Hepatocyte (in vitro differentiated cells): ENCODE measurements around the gene ARL15. TPM values are rescaled to one million over a fixed set of nuclear protein-coding genes. Genes with fewer than 3 reads are reported as not detected.

Experiments used
- DNase-seq: peaks from one replicate; pipeline ENCODE4 v3.0.0-alpha.2; 2016; ENCODE audit warnings: low spot score
- H2AFZ ChIP-seq: fragments of 200-600 bp; sonication (generic); 2 replicates; pipeline ENCODE4 v1.6.0; 2016; ENCODE audit warnings: antibody characterized with exemption, mild to moderate bottlenecking
- H3K27ac ChIP-seq: fragments of 200-600 bp; sonication (generic); 2 replicates; pipeline ENCODE4 v1.5.1; 2016; ENCODE audit warnings: mild to moderate bottlenecking
- H3K27me3 ChIP-seq: fragments of 200-600 bp; sonication (generic); 2 replicates; pipeline ENCODE4 v1.6.1; 2016
- H3K36me3 ChIP-seq: fragments of 200-600 bp; sonication (generic); replicated peaks from 2 replicates; pipeline ENCODE4 v1.5.1; 2016; ENCODE audit warnings: low read depth; ENCODE audit not compliant: insufficient read depth
- H3K4me1 ChIP-seq: fragments of 200-600 bp; sonication (generic); 2 replicates; pipeline ENCODE4 v1.5.1; 2016; ENCODE audit warnings: mild to moderate bottlenecking, moderate library complexity; ENCODE audit not compliant: insufficient read depth
- H3K4me2 ChIP-seq: fragments of 200-600 bp; sonication (generic); 2 replicates; pipeline ENCODE4 v1.6.0; 2016
- H3K4me3 ChIP-seq: fragments of 200-600 bp; sonication (generic); 2 replicates; pipeline ENCODE4 v1.5.1; 2016; ENCODE audit warnings: mild to moderate bottlenecking
- H3K79me2 ChIP-seq: fragments of 200-600 bp; sonication (generic); 2 replicates; pipeline ENCODE4 v1.6.0; 2017; ENCODE audit warnings: mild to moderate bottlenecking
- H3K9me2 ChIP-seq: fragments of 200-600 bp; sonication (generic); replicated peaks from 2 replicates; pipeline ENCODE4 v1.6.0; 2017; ENCODE audit warnings: mild to moderate bottlenecking; ENCODE audit not compliant: insufficient read depth
- H3K9me3 ChIP-seq: fragments of 200-600 bp; sonication (generic); 2 replicates; pipeline ENCODE4 v1.5.1; 2016; ENCODE audit warnings: low read depth, mild to moderate bottlenecking
- H4K20me1 ChIP-seq: fragments of 200-600 bp; sonication (generic); 2 replicates; pipeline ENCODE4 v1.6.0; 2016; ENCODE audit warnings: mild to moderate bottlenecking; ENCODE audit not compliant: insufficient read depth, poor library complexity, severe bottlenecking
- EZH2 ChIP-seq: fragments of 200-600 bp; sonication (generic); IDR thresholded peaks from 2 replicates; pipeline ENCODE4 v1.6.1; 2016; ENCODE audit warnings: antibody characterized with exemption, mild to moderate bottlenecking, borderline replicate concordance
- EZH2phosphoT487 ChIP-seq: fragments of 200-600 bp; sonication (generic); IDR thresholded peaks from one replicate; pipeline ENCODE4 v1.6.1; 2018; ENCODE audit warnings: antibody characterized with exemption, mild to moderate bottlenecking, low read depth, moderate library complexity; ENCODE audit not compliant: unreplicated experiment, severe bottlenecking
- WGBS: methylation state at CpG from one replicate; pipeline ENCODE4 v1.1.6; 2016; ENCODE audit warnings: low lambda C conversion rate; ENCODE audit errors: missing lambda C conversion rate; 5-methylcytosine and 5-hydroxymethylcytosine counted together
- polyA plus RNA-seq: library from polyadenylated mRNA; unstranded; fragments of >200 nt; fragmentation: Nextera tagmentation; extraction: Ambion mirVana; gene quantifications from 2 replicates; pipeline ENCODE4 v1.2.1, GENCODE V29; 2016
- total RNA-seq: library from RNA; depleted of rRNA; stranded (reverse); fragments of >200 nt; gene quantifications from 2 replicates; pipeline ENCODE4 v1.2.3, GENCODE V29; 2014
- TF ChIP-seq, protein P1 (sequence below): fragments of 200-600 bp; sonication (generic); IDR thresholded peaks from 2 replicates; pipeline ENCODE4 v1.5.1; 2016; ENCODE audit warnings: antibody characterized with exemption, mild to moderate bottlenecking; ENCODE audit not compliant: poor library complexity

The ARL15 gene
- total and polyA plus RNA-seq, 2 experiments from 2014 or later: 13.3 to 66.3 TPM

DNA sequence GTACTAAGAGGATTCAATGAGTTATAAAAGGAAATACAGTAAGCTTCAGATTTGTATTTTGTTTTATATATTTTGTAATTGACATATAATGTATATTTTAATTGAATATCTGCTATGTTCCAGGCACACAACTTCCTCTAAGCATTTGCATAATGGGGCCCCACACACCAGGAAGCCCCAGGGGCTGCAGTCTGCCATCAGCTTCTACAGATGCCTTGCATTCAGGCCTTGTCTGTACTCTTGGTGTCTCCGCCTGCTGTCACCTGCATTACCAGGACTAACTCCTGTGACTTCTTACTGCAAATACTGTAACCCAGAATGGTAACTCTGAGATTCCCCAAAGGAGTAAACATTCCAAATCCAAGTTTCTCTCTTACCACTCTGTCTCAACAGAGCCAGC lies 20.6 kb downstream of the ARL15 start:
- 100% methylated on average over 1 of the region's 1 CpG for WGBS
- H2AFZ ChIP-seq: no peak overlapping the region

DNA sequence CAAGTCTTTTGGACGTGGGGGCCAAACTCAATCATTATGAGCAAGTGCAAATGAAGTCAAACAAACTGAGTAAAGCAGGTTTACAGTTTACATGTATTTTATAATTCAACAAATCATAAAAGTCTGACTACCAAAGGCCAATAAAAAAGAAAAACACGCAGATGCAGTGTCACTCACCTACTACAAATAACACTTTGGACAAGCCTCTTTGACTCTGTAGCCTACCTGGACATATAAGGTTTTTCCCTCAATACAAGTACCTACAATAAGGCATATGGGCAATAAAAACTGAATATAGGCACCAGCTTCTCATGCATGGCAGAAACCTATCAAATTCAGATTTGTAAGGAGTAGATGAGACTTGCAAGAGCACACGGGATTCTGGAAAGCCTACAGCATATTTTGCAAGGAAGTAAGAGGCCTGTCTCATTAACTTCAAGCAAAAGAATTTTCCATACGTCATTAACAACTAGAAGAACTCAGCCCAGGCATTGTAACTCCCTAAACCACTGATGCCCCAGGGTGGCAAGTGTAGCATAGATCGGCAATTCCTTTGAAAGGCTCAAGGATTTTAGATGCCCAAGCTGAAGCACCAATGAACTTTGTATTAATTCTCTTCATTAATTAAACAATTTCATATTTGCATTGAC lies 21.7 kb downstream of the ARL15 start:
- Histone ChIP-seq H3K9me2 (no peaks in the 10 kb centered on the region), H3K27me3 (no peaks in the 10 kb centered on the region), H2AFZ (no peak overlapping the region), H3K4me3 (no peak overlapping the region), H3K4me2 (no peak overlapping the region), H3K27ac (no peak overlapping the region), H3K9me3 (no peaks in the 10 kb centered on the region), H3K79me2 (peaks cover 91% of the 10 kb centered on the region), H3K36me3 (no peaks in the 10 kb centered on the region), H3K4me1 (peaks cover 6% of the 10 kb centered on the region), H4K20me1 (peaks cover 3% of the 10 kb centered on the region)
- TF ChIP-seq EZH2: no peak
- TF ChIP-seq, protein P1, sequence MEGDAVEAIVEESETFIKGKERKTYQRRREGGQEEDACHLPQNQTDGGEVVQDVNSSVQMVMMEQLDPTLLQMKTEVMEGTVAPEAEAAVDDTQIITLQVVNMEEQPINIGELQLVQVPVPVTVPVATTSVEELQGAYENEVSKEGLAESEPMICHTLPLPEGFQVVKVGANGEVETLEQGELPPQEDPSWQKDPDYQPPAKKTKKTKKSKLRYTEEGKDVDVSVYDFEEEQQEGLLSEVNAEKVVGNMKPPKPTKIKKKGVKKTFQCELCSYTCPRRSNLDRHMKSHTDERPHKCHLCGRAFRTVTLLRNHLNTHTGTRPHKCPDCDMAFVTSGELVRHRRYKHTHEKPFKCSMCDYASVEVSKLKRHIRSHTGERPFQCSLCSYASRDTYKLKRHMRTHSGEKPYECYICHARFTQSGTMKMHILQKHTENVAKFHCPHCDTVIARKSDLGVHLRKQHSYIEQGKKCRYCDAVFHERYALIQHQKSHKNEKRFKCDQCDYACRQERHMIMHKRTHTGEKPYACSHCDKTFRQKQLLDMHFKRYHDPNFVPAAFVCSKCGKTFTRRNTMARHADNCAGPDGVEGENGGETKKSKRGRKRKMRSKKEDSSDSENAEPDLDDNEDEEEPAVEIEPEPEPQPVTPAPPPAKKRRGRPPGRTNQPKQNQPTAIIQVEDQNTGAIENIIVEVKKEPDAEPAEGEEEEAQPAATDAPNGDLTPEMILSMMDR: no peak
- DNase-seq: no peak
- WGBS: 64% methylated on average over 5 of the region's 5 CpGs

More for the DNA sequence above, 20.6 kb downstream of the ARL15 start:
- Histone ChIP-seq H3K4me1 (peaks cover 6% of the 10 kb centered on the region), H3K4me3 (no peak overlapping the region), H3K9me3 (no peaks in the 10 kb centered on the region), H3K9me2 (no peaks in the 10 kb centered on the region), H4K20me1 (peaks cover 3% of the 10 kb centered on the region), H3K27me3 (no peaks in the 10 kb centered on the region), H3K27ac (no peak overlapping the region), H3K79me2 (peaks cover 92% of the 10 kb centered on the region), H3K36me3 (no peaks in the 10 kb centered on the region), H3K4me2 (no peak overlapping the region)
- no peak for DNase-seq
- TF ChIP-seq EZH2phosphoT487: no peak
- TF ChIP-seq, protein P1: no peak
- no peak for TF ChIP-seq EZH2

DNA sequence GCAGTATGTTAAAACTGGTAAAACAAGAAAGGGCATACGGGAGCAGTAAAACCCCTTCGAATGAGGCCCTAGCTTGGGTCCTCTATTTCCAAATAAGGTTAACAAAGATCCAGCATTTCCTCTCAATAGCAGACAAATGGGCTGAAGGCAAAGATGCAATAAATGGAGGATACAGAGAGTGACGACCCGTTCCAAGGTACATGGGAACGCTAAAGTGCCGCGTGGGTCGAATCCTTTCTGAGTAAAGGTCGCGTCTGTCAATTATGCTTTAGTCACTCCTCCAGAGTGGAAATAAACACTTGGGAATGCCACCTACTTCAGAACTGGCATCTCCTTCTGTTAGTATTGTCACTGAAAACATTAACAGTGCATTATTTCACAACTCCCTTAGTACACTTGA lies 24.7 kb downstream of the ARL15 start:
- Histone ChIP-seq H3K36me3 (no peaks in the 10 kb centered on the region), H2AFZ (no peak overlapping the region), H3K4me2 (peak overlapping the region; percentile 41), H3K27ac (peak overlapping the region; percentile 17), H3K79me2 (peaks cover 91% of the 10 kb centered on the region), H4K20me1 (no peaks in the 10 kb centered on the region), H3K27me3 (no peaks in the 10 kb centered on the region), H3K9me2 (no peaks in the 10 kb centered on the region), H3K4me1 (peaks cover 6% of the 10 kb centered on the region), H3K4me3 (no peak overlapping the region), H3K9me3 (no peaks in the 10 kb centered on the region)
- WGBS: 44% methylated on average over 10 of the region's 10 CpGs
- DNase-seq: peak; percentile 44
- TF ChIP-seq, protein P1: no peak
- TF ChIP-seq EZH2: no peak
- TF ChIP-seq EZH2phosphoT487: no peak
